Activated naive CD4-positive, alpha-beta T cell treated with anti-CD3 and anti-CD28 coated beads for 36 hours (primary cell): Measurements from ENCODE around the gene TP73. TPM values are rescaled to one million over a fixed set of nuclear protein-coding genes. Genes with fewer than 3 reads are reported as not detected.
"Not testable (repeated sequence)": the region's sequence is repeated elsewhere in the genome, so short reads cannot be mapped to it uniquely, and the experiment has no call there.

ENCODE experiments used
- CTCF ChIA-PET: fragments of 350-600 bp; sonication (Branson Sonifier 250); formaldehyde crosslinking; loops from one replicate; lab custom pipeline; 2021; ENCODE audit warnings: antibody characterized with exemption; lab: Charles Lee
- DNase-seq: peaks from one replicate; pipeline ENCODE4 v3.0.0-alpha.2; 2020
- H3K27ac Mint-ChIP-seq: one replicate; pipeline ENCODE4 v1.8.0; 2021; ENCODE audit warnings: mild to moderate bottlenecking, mixed read lengths
- H3K27me3 Mint-ChIP-seq: one replicate; pipeline ENCODE4 v1.8.0; 2021; ENCODE audit warnings: low read depth, mixed read lengths
- H3K36me3 Mint-ChIP-seq: one replicate; pipeline ENCODE4 v1.8.0; 2021; ENCODE audit warnings: low read depth, mixed read lengths
- H3K4me1 Mint-ChIP-seq: one replicate; pipeline ENCODE4 v1.8.0; 2021; ENCODE audit warnings: low read depth, mixed read lengths
- H3K4me3 Mint-ChIP-seq: one replicate; pipeline ENCODE4 v1.8.0; 2021; ENCODE audit warnings: mild to moderate bottlenecking, moderate library complexity, mixed read lengths
- H3K9me3 Mint-ChIP-seq: one replicate; pipeline ENCODE4 v1.8.0; 2021; ENCODE audit warnings: mixed read lengths
- intact Hi-C: fragments of 100-400 bp; cut with micrococcal nuclease; formaldehyde crosslinking; loops from one replicate; pipeline ENCODE4 v1.15.1; 2023
- total RNA-seq, 2 experiments: library from RNA; stranded (reverse); gene quantifications; one replicate each; pipeline ENCODE4 v1.2.3, GENCODE V29; 2021

TP73 gene
- total RNA-seq, 2 experiments from 2014 or later, result 0.20 to 0.43 TPM

GRCh38 chr1:3622102-3622501 is 30.2 kb upstream of the TP73 start:
- not testable (repeated sequence) for H3K36me3 Mint-ChIP-seq, H3K27ac Mint-ChIP-seq, H3K4me3 Mint-ChIP-seq

DNA sequence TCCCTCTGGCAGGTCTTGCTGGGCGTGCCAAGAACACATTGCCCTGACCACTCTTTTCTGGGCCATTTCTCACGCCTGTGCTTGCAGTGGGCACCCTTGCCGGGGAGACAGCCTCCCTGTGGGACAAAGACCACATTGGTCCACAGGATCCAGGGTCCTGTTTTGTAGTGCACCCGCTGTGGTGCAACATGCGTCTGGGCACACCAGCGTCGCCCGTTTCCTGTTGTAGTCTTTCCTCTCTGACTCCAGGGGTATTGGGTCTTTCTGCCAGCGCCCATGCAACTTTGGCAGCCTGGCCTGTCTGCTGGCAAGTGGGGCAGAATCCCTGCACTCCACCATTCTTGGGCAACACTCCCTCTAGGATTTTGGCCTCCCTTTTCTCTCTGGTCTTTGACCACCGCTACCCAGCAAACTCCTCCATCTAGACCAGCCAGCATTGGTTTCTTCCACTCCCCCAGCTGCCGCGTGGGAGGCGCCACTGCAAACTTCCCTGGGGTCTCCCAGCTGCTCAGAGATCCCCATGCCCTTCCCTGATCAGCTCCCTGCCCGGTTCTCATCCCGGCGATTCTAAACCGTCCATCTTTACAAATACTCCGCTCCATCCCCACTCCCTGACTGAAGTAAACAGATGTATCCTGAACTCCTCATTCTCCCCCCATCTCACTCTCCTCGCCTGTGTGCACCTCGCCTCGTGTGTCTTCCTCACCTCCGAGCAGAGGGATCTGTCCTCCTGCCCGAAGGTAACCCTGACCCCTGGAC is 28.7 kb upstream of the TP73 start:
- peak overlapping the region; percentile 53 for H3K27ac Mint-ChIP-seq
- peaks cover 31% of the 10 kb centered on the region for H3K4me1 Mint-ChIP-seq
- H3K27me3 Mint-ChIP-seq, result no peaks in the 10 kb centered on the region
- no peak for DNase-seq
- CTCF ChIA-PET, result interaction anchor here (1.3 kb wide), 1 partner anchor 133 kb away, joined by 7 read pairs; no protein-coding TSS in a partner anchor
- intact Hi-C loops, result loop anchor here (1.0 kb wide), 1 partner anchor 27 kb away; the partner anchor contains the start of gene WRAP73
- H3K36me3 Mint-ChIP-seq, result no peaks in the 10 kb centered on the region
- peak overlapping the region; percentile 90 for H3K4me3 Mint-ChIP-seq
- H3K9me3 Mint-ChIP-seq, result no peaks in the 10 kb centered on the region

More at GRCh38 chr1:3622102-3622501, 30.2 kb upstream of the TP73 start:
- H3K27me3 Mint-ChIP-seq, H3K9me3 Mint-ChIP-seq, intact Hi-C loops, DNase-seq: not testable (repeated sequence)
- peaks cover 31% of the 10 kb centered on the region for H3K4me1 Mint-ChIP-seq
- CTCF ChIA-PET, result interaction anchor here (0.9 to 3.9 kb wide), 8 partner anchors 10 to 169 kb away, joined by 3 to 25 read pairs (median 4); no protein-coding TSS in a partner anchor

DNA sequence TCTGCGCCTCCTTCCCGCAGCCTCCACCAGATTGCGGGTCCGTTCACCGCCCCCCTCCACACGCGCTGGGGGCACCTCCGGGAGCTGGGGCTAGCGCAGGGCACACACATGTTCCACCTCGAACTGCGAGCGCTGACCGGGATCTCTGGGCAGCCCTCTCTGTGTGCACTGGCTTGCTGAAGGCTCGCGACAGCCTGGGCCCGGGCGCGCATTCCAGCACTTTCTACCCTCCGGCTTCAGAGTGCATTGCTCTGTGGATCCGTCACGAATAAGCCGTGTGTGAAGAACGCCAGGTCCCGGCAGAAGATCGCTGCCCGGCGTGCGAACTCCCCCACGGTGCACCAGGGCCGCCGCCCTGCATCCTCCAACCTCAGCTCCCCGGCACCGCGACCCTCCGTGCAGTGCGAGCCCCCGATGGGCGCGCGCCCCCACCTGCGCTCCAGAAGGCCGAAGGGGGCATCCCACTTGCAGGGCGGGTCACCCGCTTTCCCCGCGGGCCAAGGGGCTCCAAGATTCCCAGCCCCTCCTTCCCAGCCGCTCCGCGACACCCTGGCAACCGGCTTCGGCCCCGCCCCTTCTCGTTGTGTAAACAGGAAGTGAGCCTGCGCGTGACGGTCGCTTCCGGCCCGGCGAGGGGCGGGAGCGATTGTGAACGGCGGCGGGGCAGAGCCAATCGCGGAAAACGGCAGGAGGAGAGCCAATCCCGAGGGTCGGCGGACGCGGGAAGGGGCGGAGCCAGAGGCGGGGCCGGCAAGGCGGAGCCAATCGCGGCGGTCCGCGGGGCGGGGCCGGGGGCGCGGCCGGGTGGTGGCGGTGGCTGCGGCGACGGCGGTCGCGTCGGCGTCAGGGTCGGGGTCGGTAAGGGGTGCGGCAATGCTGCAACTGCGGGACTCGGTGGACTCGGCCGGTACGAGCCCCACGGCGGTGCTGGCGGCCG is 27.8 kb upstream of the TP73 start, which contains the start of gene TPRG1L:
Gene TPRG1L, plus strand, starts transcription at position 816 of the 937 bp plus-strand sequence. Its CDS starts 58 bp downstream, at position 874.
- CTCF ChIA-PET, result no interaction called here
- Mint-ChIP-seq H3K4me1 (peaks cover 28% of the 10 kb centered on the region), H3K27ac (peak within 1 kb of the TSS; percentile 66), H3K4me3 (peak within 1 kb of the TSS; percentile 90), H3K9me3 (no peaks in the 10 kb centered on the region), H3K27me3 (no peaks in the 10 kb centered on the region), H3K36me3 (no peaks in the 10 kb centered on the region)
- peak; percentile 98 for DNase-seq
- intact Hi-C loops, result loop anchor here (1.0 kb wide), 1 partner anchor 26 kb away; the partner anchor contains the start of gene WRAP73

DNA sequence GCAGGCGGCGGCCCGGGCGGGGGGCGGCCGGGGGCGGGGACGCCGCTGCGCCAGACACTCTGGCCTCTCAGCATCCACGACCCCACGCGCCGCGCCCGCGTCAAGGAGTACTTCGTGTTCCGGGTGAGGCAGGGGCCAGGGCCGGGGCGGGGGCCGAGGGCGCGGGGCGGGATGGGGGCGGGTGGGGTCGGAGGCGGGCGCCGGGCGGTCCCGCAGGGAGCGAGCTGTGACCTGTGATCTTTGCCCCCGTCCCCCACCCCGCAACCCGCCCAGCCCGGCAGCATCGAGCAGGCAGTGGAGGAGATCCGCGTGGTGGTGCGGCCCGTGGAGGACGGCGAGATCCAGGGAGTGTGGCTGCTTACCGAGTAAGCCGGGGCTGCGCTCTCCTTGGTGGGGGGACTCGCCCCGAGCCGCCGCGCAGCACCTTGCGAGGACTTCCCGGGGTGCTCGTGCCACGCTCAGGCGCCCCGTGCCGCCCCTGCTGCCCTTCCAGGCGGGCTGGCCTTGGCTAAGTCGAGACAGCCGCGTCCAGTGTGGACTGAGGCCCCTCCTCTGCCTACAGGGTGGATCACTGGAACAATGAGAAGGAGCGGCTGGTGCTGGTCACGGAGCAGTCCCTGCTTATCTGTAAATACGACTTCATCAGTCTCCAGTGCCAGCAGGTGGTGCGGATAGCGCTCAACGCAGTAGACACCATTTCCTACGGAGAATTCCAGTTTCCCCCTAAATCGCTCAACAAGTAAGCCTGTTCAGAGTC is 27.0 kb upstream of the TP73 start:
- Mint-ChIP-seq H3K27me3 (no peaks in the 10 kb centered on the region), H3K4me1 (peaks cover 28% of the 10 kb centered on the region), H3K9me3 (no peaks in the 10 kb centered on the region), H3K36me3 (no peaks in the 10 kb centered on the region), H3K27ac (no peak overlapping the region), H3K4me3 (peak overlapping the region; percentile 90)
- intact Hi-C loops, result no loop called here
- CTCF ChIA-PET, result interaction anchor here (1.0 kb wide), 1 partner anchor 79 kb away, joined by 3 read pairs; no protein-coding TSS in a partner anchor
- no peak for DNase-seq

GRCh38 chr1:3626025-3626424 is 26.3 kb upstream of the TP73 start:
- Mint-ChIP-seq H3K36me3 (no peaks in the 10 kb centered on the region), H3K4me3 (peak overlapping the region; percentile 90), H3K4me1 (peaks cover 25% of the 10 kb centered on the region), H3K27ac (no peak overlapping the region), H3K27me3 (no peaks in the 10 kb centered on the region), H3K9me3 (no peaks in the 10 kb centered on the region)
- no peak for DNase-seq
- intact Hi-C loops, result no loop called here
- CTCF ChIA-PET, result interaction anchor here (0.6 to 1.0 kb wide), 3 partner anchors 10 to 265 kb away, joined by 3 to 4 read pairs (median 3); no protein-coding TSS in a partner anchor

DNA sequence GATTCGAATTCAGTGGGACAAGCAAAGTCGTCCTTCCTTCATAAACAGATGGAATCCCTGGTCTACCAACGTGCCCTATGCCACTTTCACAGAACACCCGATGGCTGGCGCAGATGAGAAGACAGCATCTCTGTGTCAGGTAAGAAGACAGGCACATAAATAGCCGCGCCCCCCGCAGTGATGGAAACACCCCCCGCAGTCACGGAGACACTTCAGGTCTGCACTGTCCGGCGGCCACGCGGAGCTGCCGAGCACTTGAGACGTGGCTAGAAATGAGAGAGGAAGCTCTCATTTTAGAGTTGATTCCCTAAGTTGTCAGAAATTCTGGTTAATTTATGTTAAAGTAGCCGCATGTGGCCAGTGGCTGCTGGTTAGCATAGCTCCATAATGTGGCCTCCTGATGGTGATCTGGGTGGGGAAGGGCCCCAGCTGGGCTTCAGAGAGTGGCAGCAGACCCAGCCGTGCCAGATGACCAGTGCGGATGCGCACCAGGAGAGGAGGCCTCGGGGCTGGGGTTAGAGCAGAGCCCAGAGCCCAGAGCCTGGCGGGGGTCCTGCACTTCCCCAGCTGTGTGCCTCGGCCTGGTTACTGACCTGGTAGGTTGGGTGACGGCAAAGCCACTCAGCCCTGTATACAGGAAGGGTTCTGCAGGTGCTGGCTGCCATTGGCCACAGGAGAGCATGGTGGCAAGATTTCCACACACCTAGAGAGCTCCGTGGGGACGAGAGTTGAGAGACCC is 24.6 kb upstream of the TP73 start:
- H3K36me3 Mint-ChIP-seq, result peaks cover under 1% of the 10 kb centered on the region
- H3K4me3 Mint-ChIP-seq, result no peak overlapping the region
- no peak overlapping the region for H3K27ac Mint-ChIP-seq
- H3K27me3 Mint-ChIP-seq, result no peaks in the 10 kb centered on the region
- CTCF ChIA-PET, result interaction anchor here (1.1 to 1.6 kb wide), 2 partner anchors 8 to 63 kb away, joined by 4 to 7 read pairs; no protein-coding TSS in a partner anchor
- no peak for DNase-seq
- intact Hi-C loops, result no loop called here
- H3K4me1 Mint-ChIP-seq, result peaks cover 25% of the 10 kb centered on the region
- no peaks in the 10 kb centered on the region for H3K9me3 Mint-ChIP-seq

GRCh38 chr1:3628445-3628844 is 23.9 kb upstream of the TP73 start:
- no peak for DNase-seq
- Mint-ChIP-seq H3K9me3 (no peaks in the 10 kb centered on the region), H3K4me1 (peaks cover 18% of the 10 kb centered on the region), H3K27ac (no peak overlapping the region), H3K27me3 (no peaks in the 10 kb centered on the region), H3K4me3 (no peak overlapping the region), H3K36me3 (peaks cover 1% of the 10 kb centered on the region)
- CTCF ChIA-PET, result interaction anchor here (1.1 to 1.6 kb wide), 2 partner anchors 9 to 64 kb away, joined by 4 to 7 read pairs; no protein-coding TSS in a partner anchor
- intact Hi-C loops, result no loop called here

GRCh38 chr1:3629561-3630160 is 22.7 kb upstream of the TP73 start:
- H3K36me3 Mint-ChIP-seq, result peaks cover 4% of the 10 kb centered on the region
- peaks cover 7% of the 10 kb centered on the region for H3K4me1 Mint-ChIP-seq
- H3K27me3 Mint-ChIP-seq, result no peaks in the 10 kb centered on the region
- H3K4me3 Mint-ChIP-seq, result no peak overlapping the region
- no peak overlapping the region for H3K27ac Mint-ChIP-seq
- CTCF ChIA-PET, result interaction anchor here (0.8 kb wide), 1 partner anchor 177 kb away, joined by 3 read pairs; no protein-coding TSS in a partner anchor
- intact Hi-C loops, result no loop called here
- DNase-seq, result no peak
- no peaks in the 10 kb centered on the region for H3K9me3 Mint-ChIP-seq

- H3K9me3 Mint-ChIP-seq, result no peaks in the 10 kb centered on the region
- no peak for DNase-seq
- H3K36me3 Mint-ChIP-seq, result peaks cover 5% of the 10 kb centered on the region
- no peak overlapping the region for H3K27ac Mint-ChIP-seq
- H3K4me3 Mint-ChIP-seq, result no peak overlapping the region
- CTCF ChIA-PET, result no interaction called here
- peaks cover 6% of the 10 kb centered on the region for H3K4me1 Mint-ChIP-seq
- no peaks in the 10 kb centered on the region for H3K27me3 Mint-ChIP-seq
- intact Hi-C loops, result no loop called here
Observed at GRCh38 chr1:3630161-3630611, 22.1 kb upstream of the TP73 start.

DNA sequence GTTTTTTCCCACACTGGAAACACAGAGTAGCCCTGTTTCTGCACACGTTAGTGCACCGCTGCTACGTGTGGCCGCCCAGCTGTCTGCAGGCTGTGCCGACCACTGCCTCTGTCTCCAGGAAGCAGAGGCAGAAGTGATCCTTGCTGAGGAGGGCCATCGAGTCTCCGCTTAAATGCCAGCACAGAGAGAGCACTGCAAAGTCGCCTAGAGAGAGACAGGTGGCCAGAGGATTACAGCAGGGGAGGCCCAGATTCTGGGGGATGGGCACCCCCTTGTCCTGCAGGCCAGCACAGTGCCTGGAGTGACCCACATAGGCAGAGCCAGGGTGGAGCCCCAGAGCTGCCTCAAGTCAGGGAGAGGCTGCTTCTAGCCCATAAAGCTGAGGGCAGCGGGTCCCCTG is 21.4 kb upstream of the TP73 start:
- H3K27ac Mint-ChIP-seq, result no peak overlapping the region
- no peaks in the 10 kb centered on the region for H3K9me3 Mint-ChIP-seq
- no peak for DNase-seq
- CTCF ChIA-PET, result no interaction called here
- H3K36me3 Mint-ChIP-seq, result peaks cover 5% of the 10 kb centered on the region
- H3K27me3 Mint-ChIP-seq, result no peaks in the 10 kb centered on the region
- no peak overlapping the region for H3K4me3 Mint-ChIP-seq
- peaks cover 3% of the 10 kb centered on the region for H3K4me1 Mint-ChIP-seq
- intact Hi-C loops, result no loop called here
